ENCODE measurements around the gene FAM163B. TPM values are rescaled to one million over a fixed set of nuclear protein-coding genes. Genes with fewer than 3 reads are reported as not detected.

Gene FAM163B
- total RNA-seq, 1 experiment from 2014 or later, result 2.0 TPM

DNA sequence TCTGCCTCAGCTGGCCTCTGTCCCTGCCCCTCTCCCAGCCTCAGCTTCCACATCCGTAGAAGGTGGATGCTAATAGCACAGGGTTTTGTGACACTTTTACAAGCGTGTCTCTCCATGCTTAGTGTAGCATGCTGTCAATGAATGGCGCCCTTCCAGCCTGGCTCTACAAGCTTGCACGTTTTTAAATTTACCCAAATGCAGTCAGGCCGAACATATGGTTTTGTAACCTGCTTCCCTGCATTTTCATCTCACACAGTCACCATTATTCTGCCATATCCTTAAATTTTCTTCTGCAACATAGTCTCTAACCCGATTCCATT, 28.8 kb downstream of the FAM163B start:
- DNase-seq (ENCODE audit: low spot score), result no peak
- H3K4me1 Mint-ChIP-seq, result peaks cover 36% of the 10 kb centered on the region
- no peaks in the 10 kb centered on the region for H3K27me3 Mint-ChIP-seq (ENCODE audit: low read depth)
- no peak for ATAC-seq
- H3K9me3 Mint-ChIP-seq, result no peaks in the 10 kb centered on the region
- ChIA-PET POLR2A (no interaction called here), CTCF (interaction anchor here (1.0 to 1.7 kb wide), 2 partner anchors 9 to 46 kb away, joined by 4 to 11 read pairs; partner anchors contain the start of gene ADAMTSL2)
- no peak overlapping the region for H3K4me3 Mint-ChIP-seq
- H3K36me3 Mint-ChIP-seq, result no peaks in the 10 kb centered on the region
- no peak overlapping the region for H3K27ac Mint-ChIP-seq
- TF ChIP-seq CREB1 (CRISPR knock-in tag; IDR thresholded peaks at IDR 0.05) (no peak), ZNF121 (CRISPR knock-in tag; IDR thresholded peaks at IDR 0.05) (no peak), NFYB (CRISPR knock-in tag; conservative IDR thresholded peaks at IDR 0.05; ENCODE audit: low read depth) (no peak), NFATC4 (CRISPR knock-in tag; IDR thresholded peaks at IDR 0.05) (no peak), EMX1 (CRISPR knock-in tag; IDR thresholded peaks at IDR 0.05) (no peak), KAT7 (CRISPR knock-in tag; IDR thresholded peaks at IDR 0.05; ENCODE audit: borderline replicate concordance) (no peak), GABPB1 (CRISPR knock-in tag; IDR thresholded peaks at IDR 0.05) (no peak)
- TF ChIP-seq, protein P1, sequence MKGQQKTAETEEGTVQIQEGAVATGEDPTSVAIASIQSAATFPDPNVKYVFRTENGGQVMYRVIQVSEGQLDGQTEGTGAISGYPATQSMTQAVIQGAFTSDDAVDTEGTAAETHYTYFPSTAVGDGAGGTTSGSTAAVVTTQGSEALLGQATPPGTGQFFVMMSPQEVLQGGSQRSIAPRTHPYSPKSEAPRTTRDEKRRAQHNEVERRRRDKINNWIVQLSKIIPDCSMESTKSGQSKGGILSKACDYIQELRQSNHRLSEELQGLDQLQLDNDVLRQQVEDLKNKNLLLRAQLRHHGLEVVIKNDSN (CRISPR knock-in tag; IDR thresholded peaks at IDR 0.05), result no peak
- TF ChIP-seq, protein P2, sequence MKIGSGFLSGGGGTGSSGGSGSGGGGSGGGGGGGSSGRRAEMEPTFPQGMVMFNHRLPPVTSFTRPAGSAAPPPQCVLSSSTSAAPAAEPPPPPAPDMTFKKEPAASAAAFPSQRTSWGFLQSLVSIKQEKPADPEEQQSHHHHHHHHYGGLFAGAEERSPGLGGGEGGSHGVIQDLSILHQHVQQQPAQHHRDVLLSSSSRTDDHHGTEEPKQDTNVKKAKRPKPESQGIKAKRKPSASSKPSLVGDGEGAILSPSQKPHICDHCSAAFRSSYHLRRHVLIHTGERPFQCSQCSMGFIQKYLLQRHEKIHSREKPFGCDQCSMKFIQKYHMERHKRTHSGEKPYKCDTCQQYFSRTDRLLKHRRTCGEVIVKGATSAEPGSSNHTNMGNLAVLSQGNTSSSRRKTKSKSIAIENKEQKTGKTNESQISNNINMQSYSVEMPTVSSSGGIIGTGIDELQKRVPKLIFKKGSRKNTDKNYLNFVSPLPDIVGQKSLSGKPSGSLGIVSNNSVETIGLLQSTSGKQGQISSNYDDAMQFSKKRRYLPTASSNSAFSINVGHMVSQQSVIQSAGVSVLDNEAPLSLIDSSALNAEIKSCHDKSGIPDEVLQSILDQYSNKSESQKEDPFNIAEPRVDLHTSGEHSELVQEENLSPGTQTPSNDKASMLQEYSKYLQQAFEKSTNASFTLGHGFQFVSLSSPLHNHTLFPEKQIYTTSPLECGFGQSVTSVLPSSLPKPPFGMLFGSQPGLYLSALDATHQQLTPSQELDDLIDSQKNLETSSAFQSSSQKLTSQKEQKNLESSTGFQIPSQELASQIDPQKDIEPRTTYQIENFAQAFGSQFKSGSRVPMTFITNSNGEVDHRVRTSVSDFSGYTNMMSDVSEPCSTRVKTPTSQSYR (CRISPR knock-in tag; IDR thresholded peaks at IDR 0.05), result no peak
- TF ChIP-seq, protein P3, sequence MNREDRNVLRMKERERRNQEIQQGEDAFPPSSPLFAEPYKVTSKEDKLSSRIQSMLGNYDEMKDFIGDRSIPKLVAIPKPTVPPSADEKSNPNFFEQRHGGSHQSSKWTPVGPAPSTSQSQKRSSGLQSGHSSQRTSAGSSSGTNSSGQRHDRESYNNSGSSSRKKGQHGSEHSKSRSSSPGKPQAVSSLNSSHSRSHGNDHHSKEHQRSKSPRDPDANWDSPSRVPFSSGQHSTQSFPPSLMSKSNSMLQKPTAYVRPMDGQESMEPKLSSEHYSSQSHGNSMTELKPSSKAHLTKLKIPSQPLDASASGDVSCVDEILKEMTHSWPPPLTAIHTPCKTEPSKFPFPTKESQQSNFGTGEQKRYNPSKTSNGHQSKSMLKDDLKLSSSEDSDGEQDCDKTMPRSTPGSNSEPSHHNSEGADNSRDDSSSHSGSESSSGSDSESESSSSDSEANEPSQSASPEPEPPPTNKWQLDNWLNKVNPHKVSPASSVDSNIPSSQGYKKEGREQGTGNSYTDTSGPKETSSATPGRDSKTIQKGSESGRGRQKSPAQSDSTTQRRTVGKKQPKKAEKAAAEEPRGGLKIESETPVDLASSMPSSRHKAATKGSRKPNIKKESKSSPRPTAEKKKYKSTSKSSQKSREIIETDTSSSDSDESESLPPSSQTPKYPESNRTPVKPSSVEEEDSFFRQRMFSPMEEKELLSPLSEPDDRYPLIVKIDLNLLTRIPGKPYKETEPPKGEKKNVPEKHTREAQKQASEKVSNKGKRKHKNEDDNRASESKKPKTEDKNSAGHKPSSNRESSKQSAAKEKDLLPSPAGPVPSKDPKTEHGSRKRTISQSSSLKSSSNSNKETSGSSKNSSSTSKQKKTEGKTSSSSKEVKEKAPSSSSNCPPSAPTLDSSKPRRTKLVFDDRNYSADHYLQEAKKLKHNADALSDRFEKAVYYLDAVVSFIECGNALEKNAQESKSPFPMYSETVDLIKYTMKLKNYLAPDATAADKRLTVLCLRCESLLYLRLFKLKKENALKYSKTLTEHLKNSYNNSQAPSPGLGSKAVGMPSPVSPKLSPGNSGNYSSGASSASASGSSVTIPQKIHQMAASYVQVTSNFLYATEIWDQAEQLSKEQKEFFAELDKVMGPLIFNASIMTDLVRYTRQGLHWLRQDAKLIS (CRISPR knock-in tag; IDR thresholded peaks at IDR 0.05; ENCODE audit: borderline replicate concordance), result no peak
- TF ChIP-seq, protein P4, sequence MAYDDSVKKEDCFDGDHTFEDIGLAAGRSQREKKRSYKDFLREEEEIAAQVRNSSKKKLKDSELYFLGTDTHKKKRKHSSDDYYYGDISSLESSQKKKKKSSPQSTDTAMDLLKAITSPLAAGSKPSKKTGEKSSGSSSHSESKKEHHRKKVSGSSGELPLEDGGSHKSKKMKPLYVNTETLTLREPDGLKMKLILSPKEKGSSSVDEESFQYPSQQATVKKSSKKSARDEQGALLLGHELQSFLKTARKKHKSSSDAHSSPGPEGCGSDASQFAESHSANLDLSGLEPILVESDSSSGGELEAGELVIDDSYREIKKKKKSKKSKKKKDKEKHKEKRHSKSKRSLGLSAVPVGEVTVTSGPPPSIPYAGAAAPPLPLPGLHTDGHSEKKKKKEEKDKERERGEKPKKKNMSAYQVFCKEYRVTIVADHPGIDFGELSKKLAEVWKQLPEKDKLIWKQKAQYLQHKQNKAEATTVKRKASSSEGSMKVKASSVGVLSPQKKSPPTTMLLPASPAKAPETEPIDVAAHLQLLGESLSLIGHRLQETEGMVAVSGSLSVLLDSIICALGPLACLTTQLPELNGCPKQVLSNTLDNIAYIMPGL (CRISPR knock-in tag; IDR thresholded peaks at IDR 0.05), result no peak
- TF ChIP-seq, protein P5, sequence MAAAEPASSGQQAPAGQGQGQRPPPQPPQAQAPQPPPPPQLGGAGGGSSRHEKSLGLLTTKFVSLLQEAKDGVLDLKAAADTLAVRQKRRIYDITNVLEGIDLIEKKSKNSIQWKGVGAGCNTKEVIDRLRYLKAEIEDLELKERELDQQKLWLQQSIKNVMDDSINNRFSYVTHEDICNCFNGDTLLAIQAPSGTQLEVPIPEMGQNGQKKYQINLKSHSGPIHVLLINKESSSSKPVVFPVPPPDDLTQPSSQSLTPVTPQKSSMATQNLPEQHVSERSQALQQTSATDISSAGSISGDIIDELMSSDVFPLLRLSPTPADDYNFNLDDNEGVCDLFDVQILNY (CRISPR knock-in tag; IDR thresholded peaks at IDR 0.05), result no peak
- TF ChIP-seq, protein P6, sequence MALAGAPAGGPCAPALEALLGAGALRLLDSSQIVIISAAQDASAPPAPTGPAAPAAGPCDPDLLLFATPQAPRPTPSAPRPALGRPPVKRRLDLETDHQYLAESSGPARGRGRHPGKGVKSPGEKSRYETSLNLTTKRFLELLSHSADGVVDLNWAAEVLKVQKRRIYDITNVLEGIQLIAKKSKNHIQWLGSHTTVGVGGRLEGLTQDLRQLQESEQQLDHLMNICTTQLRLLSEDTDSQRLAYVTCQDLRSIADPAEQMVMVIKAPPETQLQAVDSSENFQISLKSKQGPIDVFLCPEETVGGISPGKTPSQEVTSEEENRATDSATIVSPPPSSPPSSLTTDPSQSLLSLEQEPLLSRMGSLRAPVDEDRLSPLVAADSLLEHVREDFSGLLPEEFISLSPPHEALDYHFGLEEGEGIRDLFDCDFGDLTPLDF (CRISPR knock-in tag; IDR thresholded peaks at IDR 0.05), result no peak
- TF ChIP-seq, protein P7, sequence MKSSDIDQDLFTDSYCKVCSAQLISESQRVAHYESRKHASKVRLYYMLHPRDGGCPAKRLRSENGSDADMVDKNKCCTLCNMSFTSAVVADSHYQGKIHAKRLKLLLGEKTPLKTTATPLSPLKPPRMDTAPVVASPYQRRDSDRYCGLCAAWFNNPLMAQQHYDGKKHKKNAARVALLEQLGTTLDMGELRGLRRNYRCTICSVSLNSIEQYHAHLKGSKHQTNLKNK (CRISPR knock-in tag; IDR thresholded peaks at IDR 0.05), result no peak
- TF ChIP-seq, protein P8, sequence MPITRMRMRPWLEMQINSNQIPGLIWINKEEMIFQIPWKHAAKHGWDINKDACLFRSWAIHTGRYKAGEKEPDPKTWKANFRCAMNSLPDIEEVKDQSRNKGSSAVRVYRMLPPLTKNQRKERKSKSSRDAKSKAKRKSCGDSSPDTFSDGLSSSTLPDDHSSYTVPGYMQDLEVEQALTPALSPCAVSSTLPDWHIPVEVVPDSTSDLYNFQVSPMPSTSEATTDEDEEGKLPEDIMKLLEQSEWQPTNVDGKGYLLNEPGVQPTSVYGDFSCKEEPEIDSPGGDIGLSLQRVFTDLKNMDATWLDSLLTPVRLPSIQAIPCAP (CRISPR knock-in tag; IDR thresholded peaks at IDR 0.05), result no peak
- TF ChIP-seq, protein P9, sequence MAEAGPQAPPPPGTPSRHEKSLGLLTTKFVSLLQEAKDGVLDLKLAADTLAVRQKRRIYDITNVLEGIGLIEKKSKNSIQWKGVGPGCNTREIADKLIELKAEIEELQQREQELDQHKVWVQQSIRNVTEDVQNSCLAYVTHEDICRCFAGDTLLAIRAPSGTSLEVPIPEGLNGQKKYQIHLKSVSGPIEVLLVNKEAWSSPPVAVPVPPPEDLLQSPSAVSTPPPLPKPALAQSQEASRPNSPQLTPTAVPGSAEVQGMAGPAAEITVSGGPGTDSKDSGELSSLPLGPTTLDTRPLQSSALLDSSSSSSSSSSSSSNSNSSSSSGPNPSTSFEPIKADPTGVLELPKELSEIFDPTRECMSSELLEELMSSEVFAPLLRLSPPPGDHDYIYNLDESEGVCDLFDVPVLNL (CRISPR knock-in tag; IDR thresholded peaks at IDR 0.05; ENCODE audit: borderline replicate concordance, low read depth), result no peak

All from WTC11 (cell line).